ENCODE data around the gene RPS6KB2.
"Not testable (repeated sequence)": the region's sequence is repeated elsewhere in the genome, so short reads cannot be mapped to it uniquely, and the experiment has no call there.

DNA sequence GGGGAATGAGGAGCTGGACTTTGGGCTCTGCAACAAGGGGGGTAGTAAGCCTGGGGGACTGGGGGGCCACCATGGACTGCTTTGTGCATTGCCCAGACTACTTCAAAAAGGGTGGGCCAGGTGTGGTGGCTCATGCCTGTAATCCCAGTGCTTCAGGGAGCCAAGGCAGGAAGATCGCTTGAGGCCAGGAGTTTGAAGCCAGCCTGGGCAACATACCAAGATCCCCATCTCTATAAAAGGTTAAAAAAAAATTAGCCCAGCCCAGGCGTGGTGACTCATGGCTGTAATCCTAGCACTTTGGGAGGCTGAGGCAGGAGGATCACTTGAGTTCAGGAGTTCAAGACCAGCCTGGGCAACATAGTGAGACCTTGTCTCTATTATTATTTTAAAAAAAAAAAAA is 37.2 kb downstream of the RPS6KB2 start:
- TF ChIP-seq, protein P1, sequence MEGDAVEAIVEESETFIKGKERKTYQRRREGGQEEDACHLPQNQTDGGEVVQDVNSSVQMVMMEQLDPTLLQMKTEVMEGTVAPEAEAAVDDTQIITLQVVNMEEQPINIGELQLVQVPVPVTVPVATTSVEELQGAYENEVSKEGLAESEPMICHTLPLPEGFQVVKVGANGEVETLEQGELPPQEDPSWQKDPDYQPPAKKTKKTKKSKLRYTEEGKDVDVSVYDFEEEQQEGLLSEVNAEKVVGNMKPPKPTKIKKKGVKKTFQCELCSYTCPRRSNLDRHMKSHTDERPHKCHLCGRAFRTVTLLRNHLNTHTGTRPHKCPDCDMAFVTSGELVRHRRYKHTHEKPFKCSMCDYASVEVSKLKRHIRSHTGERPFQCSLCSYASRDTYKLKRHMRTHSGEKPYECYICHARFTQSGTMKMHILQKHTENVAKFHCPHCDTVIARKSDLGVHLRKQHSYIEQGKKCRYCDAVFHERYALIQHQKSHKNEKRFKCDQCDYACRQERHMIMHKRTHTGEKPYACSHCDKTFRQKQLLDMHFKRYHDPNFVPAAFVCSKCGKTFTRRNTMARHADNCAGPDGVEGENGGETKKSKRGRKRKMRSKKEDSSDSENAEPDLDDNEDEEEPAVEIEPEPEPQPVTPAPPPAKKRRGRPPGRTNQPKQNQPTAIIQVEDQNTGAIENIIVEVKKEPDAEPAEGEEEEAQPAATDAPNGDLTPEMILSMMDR (IDR thresholded peaks at IDR 0.05 in 2 of 3, conservative IDR thresholded peaks at IDR 0.05 in 1 of 3; ENCODE audit: control insufficient read depth in 2 of 3, extremely low read depth in 1 of 3, insufficient read depth in 1 of 3, low read depth in 3 of 3, low read length in 3 of 3): not testable (repeated sequence)
- not testable (repeated sequence) for TF ChIP-seq RAD51 (IDR thresholded peaks at IDR 0.05)
